ENCODE data around the gene CARF.

Gene CARF

DNA sequence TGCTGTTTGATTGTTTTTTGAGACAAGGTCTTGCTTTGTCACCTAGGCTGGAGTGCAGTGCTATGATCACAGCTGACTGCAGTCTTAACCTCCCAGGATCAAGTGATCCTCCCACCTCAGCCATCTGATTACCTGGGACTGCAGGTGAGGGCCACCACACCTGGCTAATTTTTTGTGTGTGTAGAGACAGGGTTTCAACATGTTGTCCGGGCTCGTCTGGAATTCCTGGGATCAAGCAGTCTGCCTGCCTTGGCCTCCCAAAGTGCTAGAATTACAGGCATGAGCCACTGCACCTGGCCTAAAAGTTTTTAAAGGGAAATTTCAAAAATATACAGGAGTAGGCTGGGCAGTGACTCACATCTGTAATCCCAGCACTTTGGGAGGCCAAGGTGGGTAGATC lies 22.4 kb downstream of the CARF start:
- ATAC-seq: no peak
- TF ChIP-seq ZFP3 (CRISPR knock-in tag; IDR thresholded peaks at IDR 0.05) (no peak), PPARA (CRISPR knock-in tag; IDR thresholded peaks at IDR 0.05; ENCODE audit: borderline replicate concordance) (no peak), ZNF8 (CRISPR knock-in tag; IDR thresholded peaks at IDR 0.05) (no peak), RARB (CRISPR knock-in tag; IDR thresholded peaks at IDR 0.05) (no peak), ZFP30 (CRISPR knock-in tag; IDR thresholded peaks at IDR 0.05) (no peak), ZNF70 (CRISPR knock-in tag; IDR thresholded peaks at IDR 0.05) (no peak), TOX (CRISPR knock-in tag; IDR thresholded peaks at IDR 0.05; ENCODE audit: borderline replicate concordance) (no peak), ESRRG (CRISPR knock-in tag; IDR thresholded peaks at IDR 0.05) (no peak), ISL1 (CRISPR knock-in tag; IDR thresholded peaks at IDR 0.05) (no peak), TCF4 (CRISPR knock-in tag; IDR thresholded peaks at IDR 0.05; ENCODE audit: borderline replicate concordance) (no peak)
- TF ChIP-seq, protein P1, sequence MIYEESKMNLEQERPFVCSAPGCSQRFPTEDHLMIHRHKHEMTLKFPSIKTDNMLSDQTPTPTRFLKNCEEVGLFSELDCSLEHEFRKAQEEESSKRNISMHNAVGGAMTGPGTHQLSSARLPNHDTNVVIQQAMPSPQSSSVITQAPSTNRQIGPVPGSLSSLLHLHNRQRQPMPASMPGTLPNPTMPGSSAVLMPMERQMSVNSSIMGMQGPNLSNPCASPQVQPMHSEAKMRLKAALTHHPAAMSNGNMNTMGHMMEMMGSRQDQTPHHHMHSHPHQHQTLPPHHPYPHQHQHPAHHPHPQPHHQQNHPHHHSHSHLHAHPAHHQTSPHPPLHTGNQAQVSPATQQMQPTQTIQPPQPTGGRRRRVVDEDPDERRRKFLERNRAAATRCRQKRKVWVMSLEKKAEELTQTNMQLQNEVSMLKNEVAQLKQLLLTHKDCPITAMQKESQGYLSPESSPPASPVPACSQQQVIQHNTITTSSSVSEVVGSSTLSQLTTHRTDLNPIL (CRISPR knock-in tag; IDR thresholded peaks at IDR 0.05; ENCODE audit: low read depth): no peak

DNA sequence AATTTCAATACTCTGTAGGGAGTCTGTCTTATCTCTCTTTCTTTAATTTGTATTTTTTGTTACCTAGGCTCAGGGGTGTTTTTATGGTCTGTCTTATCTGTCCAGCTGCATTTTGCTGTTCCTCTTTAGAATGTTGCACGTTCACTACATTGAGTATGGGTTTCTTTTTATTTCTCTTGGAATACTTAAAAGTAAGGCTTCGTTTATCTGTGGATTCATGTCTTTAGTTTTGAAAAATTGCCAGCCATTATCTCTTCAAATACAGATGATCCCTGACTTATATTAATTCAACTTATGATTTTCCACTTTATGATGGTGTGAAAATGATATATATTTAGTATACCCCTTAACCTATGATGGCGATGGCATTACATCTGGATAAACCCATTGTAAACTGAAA lies 26.9 kb downstream of the CARF start:
- no peak for TF ChIP-seq BACH2 (CRISPR knock-in tag; IDR thresholded peaks at IDR 0.05; ENCODE audit: borderline replicate concordance)
- no peak for TF ChIP-seq ARNTL (CRISPR knock-in tag; IDR thresholded peaks at IDR 0.05; ENCODE audit: borderline replicate concordance, low read depth)
- no peak for TF ChIP-seq ZNF8 (CRISPR knock-in tag; IDR thresholded peaks at IDR 0.05)
- TF ChIP-seq GLIS3 (CRISPR knock-in tag; IDR thresholded peaks at IDR 0.05): no peak
- TF ChIP-seq, protein P1 (CRISPR knock-in tag; IDR thresholded peaks at IDR 0.05; ENCODE audit: low read depth): no peak
- TF ChIP-seq ISL1 (CRISPR knock-in tag; IDR thresholded peaks at IDR 0.05): no peak
- no peak for TF ChIP-seq ZNF70 (CRISPR knock-in tag; IDR thresholded peaks at IDR 0.05)
- TF ChIP-seq, protein P2, sequence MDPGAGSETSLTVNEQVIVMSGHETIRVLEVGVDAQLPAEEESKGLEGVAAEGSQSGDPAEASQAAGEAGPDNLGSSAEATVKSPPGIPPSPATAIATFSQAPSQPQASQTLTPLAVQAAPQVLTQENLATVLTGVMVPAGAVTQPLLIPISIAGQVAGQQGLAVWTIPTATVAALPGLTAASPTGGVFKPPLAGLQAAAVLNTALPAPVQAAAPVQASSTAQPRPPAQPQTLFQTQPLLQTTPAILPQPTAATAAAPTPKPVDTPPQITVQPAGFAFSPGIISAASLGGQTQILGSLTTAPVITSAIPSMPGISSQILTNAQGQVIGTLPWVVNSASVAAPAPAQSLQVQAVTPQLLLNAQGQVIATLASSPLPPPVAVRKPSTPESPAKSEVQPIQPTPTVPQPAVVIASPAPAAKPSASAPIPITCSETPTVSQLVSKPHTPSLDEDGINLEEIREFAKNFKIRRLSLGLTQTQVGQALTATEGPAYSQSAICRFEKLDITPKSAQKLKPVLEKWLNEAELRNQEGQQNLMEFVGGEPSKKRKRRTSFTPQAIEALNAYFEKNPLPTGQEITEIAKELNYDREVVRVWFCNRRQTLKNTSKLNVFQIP (CRISPR knock-in tag; IDR thresholded peaks at IDR 0.05; ENCODE audit: borderline replicate concordance, low read depth): no peak
- TF ChIP-seq ZC3H10 (CRISPR knock-in tag; IDR thresholded peaks at IDR 0.05): no peak
- no peak for TF ChIP-seq CSDC2 (CRISPR knock-in tag; IDR thresholded peaks at IDR 0.05)
- TF ChIP-seq, protein P3, sequence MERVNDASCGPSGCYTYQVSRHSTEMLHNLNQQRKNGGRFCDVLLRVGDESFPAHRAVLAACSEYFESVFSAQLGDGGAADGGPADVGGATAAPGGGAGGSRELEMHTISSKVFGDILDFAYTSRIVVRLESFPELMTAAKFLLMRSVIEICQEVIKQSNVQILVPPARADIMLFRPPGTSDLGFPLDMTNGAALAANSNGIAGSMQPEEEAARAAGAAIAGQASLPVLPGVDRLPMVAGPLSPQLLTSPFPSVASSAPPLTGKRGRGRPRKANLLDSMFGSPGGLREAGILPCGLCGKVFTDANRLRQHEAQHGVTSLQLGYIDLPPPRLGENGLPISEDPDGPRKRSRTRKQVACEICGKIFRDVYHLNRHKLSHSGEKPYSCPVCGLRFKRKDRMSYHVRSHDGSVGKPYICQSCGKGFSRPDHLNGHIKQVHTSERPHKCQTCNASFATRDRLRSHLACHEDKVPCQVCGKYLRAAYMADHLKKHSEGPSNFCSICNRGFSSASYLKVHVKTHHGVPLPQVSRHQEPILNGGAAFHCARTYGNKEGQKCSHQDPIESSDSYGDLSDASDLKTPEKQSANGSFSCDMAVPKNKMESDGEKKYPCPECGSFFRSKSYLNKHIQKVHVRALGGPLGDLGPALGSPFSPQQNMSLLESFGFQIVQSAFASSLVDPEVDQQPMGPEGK (CRISPR knock-in tag; IDR thresholded peaks at IDR 0.05; ENCODE audit: borderline replicate concordance): no peak
- no peak for ATAC-seq

DNA sequence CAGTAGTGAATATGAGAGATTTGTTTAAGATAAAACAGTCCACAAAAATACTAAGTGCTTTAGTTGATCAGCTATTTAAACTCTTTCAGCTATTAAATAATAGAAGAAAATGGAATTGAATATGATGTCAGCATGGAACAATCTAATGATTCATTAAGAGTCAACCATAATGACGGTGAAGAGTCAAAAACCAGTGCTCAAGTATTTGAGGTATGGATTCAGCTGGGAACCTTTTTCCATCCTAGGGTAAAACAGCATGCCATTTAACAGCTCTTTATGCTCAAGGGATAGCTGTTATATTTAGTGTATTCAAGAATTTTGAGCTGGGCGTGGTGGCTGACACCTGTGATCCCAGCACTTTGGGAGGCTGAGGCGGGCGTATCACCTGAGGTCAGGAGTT lies 29.7 kb downstream of the CARF start:
- TF ChIP-seq GLIS3 (CRISPR knock-in tag; IDR thresholded peaks at IDR 0.05) (no peak), RARB (CRISPR knock-in tag; IDR thresholded peaks at IDR 0.05) (no peak), ZFP3 (CRISPR knock-in tag; IDR thresholded peaks at IDR 0.05) (no peak), TCF4 (CRISPR knock-in tag; IDR thresholded peaks at IDR 0.05; ENCODE audit: borderline replicate concordance) (no peak), ARNTL (CRISPR knock-in tag; IDR thresholded peaks at IDR 0.05; ENCODE audit: borderline replicate concordance, low read depth) (no peak), ESRRG (CRISPR knock-in tag; IDR thresholded peaks at IDR 0.05) (no peak), ZNF70 (CRISPR knock-in tag; IDR thresholded peaks at IDR 0.05) (no peak), CSDC2 (CRISPR knock-in tag; IDR thresholded peaks at IDR 0.05) (no peak), SNAI2 (CRISPR knock-in tag; IDR thresholded peaks at IDR 0.05) (no peak), BACH2 (CRISPR knock-in tag; IDR thresholded peaks at IDR 0.05; ENCODE audit: borderline replicate concordance) (no peak), ISL1 (CRISPR knock-in tag; IDR thresholded peaks at IDR 0.05) (no peak)
- TF ChIP-seq, protein P2 (CRISPR knock-in tag; IDR thresholded peaks at IDR 0.05; ENCODE audit: borderline replicate concordance, low read depth): no peak
- TF ChIP-seq, protein P3 (CRISPR knock-in tag; IDR thresholded peaks at IDR 0.05; ENCODE audit: borderline replicate concordance): no peak
- TF ChIP-seq, protein P4, sequence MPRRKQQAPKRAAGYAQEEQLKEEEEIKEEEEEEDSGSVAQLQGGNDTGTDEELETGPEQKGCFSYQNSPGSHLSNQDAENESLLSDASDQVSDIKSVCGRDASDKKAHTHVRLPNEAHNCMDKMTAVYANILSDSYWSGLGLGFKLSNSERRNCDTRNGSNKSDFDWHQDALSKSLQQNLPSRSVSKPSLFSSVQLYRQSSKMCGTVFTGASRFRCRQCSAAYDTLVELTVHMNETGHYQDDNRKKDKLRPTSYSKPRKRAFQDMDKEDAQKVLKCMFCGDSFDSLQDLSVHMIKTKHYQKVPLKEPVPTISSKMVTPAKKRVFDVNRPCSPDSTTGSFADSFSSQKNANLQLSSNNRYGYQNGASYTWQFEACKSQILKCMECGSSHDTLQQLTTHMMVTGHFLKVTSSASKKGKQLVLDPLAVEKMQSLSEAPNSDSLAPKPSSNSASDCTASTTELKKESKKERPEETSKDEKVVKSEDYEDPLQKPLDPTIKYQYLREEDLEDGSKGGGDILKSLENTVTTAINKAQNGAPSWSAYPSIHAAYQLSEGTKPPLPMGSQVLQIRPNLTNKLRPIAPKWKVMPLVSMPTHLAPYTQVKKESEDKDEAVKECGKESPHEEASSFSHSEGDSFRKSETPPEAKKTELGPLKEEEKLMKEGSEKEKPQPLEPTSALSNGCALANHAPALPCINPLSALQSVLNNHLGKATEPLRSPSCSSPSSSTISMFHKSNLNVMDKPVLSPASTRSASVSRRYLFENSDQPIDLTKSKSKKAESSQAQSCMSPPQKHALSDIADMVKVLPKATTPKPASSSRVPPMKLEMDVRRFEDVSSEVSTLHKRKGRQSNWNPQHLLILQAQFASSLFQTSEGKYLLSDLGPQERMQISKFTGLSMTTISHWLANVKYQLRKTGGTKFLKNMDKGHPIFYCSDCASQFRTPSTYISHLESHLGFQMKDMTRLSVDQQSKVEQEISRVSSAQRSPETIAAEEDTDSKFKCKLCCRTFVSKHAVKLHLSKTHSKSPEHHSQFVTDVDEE (CRISPR knock-in tag; IDR thresholded peaks at IDR 0.05): no peak
- no peak for ATAC-seq
